Colonic mucosa (tissue), 4 donors: Measurements from ENCODE around the gene GRAMD2B. TPM values are rescaled to one million over a fixed set of nuclear protein-coding genes. Genes with fewer than 3 reads are reported as not detected.

ENCODE experiments used
- DNase-seq: peaks from one replicate; pipeline ENCODE4 v3.0.0-alpha.2; 2020
- H3K27ac ChIP-seq: fragments of 200-600 bp; one replicate; pipeline ENCODE4 v1.8.0; 2021
- H3K27me3 ChIP-seq: fragments of 200-600 bp; one replicate; pipeline ENCODE4 v1.8.0; 2021
- H3K36me3 ChIP-seq: fragments of 200-600 bp; one replicate; pipeline ENCODE4 v1.8.0; 2021
- H3K4me1 ChIP-seq: fragments of 200-600 bp; one replicate; pipeline ENCODE4 v1.8.0; 2021; ENCODE audit warnings: mild to moderate bottlenecking
- H3K4me3 ChIP-seq: fragments of 200-600 bp; one replicate; pipeline ENCODE4 v1.8.0; 2021
- H3K9ac ChIP-seq, 2 donors: one replicate each; pipeline ENCODE4 v1.7.0; 2013; ENCODE audit warnings: control low read depth in 2 of 2, low read depth in 2 of 2, low read length in 2 of 2
- H3K9me3 ChIP-seq: fragments of 200-600 bp; one replicate; pipeline ENCODE4 v1.8.0; 2021
- intact Hi-C: fragments of 100-400 bp; cut with DNase I; formaldehyde crosslinking; loops from one replicate; pipeline ENCODE4 v1.14.1; 2022
- total RNA-seq, 2 donors: library from RNA; stranded (reverse); fragmentation: NEBNext Ultra II Directional in 1 of 2; extraction: Animal tissue kit (Norgen Biotek cat#: 25700) in 1 of 2; gene quantifications; one replicate each; pipeline ENCODE4 v1.2.1, GENCODE V29; 2021
- TF ChIP-seq, protein P1 (sequence below): fragments of 200-600 bp; IDR thresholded peaks from one replicate; pipeline ENCODE4 v1.8.0; 2022; ENCODE audit warnings: antibody characterized with exemption, mild to moderate bottlenecking
- donor health status: healthy.
- donor health status: DM: no; HTN: no; CAD: no.
- donor health status: DM: no; HTN: no; CAD: no.

GRAMD2B gene
- total RNA-seq, 2 donors from 2014 or later: 30.9 to 60.4 TPM

DNA sequence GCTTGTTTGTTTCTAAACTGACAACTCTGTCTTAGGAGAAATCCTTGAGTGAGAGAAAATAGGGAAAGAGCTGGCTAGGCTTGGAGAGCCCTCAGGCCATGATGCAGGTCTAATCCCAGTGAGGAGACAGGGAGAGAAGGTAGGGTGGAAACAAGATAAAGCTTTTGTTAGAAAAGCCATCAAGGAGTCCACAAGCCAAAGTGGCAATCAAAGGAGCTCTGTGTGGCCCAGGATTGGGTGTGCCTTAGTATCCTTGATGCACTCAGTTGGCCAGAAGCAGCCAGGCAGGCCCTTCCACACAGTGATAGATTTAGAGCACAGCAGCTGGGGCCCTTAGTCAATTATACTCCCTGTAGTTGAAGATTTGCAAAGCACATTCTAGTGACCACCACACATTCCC lies 97.9 kb downstream of the GRAMD2B start:
- Histone ChIP-seq H3K4me1 (peaks cover 7% of the 10 kb centered on the region), H3K27me3 (no peaks in the 10 kb centered on the region), H3K27ac (no peak overlapping the region), H3K9ac (no peak overlapping the region), H3K4me3 (no peak overlapping the region), H3K36me3 (no peaks in the 10 kb centered on the region), H3K9me3 (no peaks in the 10 kb centered on the region)
- TF ChIP-seq, protein P1, sequence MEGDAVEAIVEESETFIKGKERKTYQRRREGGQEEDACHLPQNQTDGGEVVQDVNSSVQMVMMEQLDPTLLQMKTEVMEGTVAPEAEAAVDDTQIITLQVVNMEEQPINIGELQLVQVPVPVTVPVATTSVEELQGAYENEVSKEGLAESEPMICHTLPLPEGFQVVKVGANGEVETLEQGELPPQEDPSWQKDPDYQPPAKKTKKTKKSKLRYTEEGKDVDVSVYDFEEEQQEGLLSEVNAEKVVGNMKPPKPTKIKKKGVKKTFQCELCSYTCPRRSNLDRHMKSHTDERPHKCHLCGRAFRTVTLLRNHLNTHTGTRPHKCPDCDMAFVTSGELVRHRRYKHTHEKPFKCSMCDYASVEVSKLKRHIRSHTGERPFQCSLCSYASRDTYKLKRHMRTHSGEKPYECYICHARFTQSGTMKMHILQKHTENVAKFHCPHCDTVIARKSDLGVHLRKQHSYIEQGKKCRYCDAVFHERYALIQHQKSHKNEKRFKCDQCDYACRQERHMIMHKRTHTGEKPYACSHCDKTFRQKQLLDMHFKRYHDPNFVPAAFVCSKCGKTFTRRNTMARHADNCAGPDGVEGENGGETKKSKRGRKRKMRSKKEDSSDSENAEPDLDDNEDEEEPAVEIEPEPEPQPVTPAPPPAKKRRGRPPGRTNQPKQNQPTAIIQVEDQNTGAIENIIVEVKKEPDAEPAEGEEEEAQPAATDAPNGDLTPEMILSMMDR: no peak
- intact Hi-C loops: no loop called here
- DNase-seq: peak; percentile 22

- peaks cover 7% of the 10 kb centered on the region for H3K4me1 ChIP-seq
- no peak overlapping the region for H3K27ac ChIP-seq
- intact Hi-C loops: no loop called here
Observed at GRCh38 chr5:126523818-126524510, 100.8 kb downstream of the GRAMD2B start.

GRCh38 chr5:126525630-126526245 lies 102.5 kb downstream of the GRAMD2B start:
- H3K27me3 ChIP-seq: no peaks in the 10 kb centered on the region
- peak overlapping the region; percentile 34 for H3K27ac ChIP-seq
- H3K4me1 ChIP-seq: no peaks in the 10 kb centered on the region
- H3K9ac ChIP-seq: no peak overlapping the region
- no peak overlapping the region for H3K4me3 ChIP-seq
- TF ChIP-seq, protein P1: no peak
- no peaks in the 10 kb centered on the region for H3K9me3 ChIP-seq
- DNase-seq: peak; percentile 89
- H3K36me3 ChIP-seq: no peaks in the 10 kb centered on the region
- intact Hi-C loops: no loop called here

More at GRCh38 chr5:126523818-126524510, 100.8 kb downstream of the GRAMD2B start:
- Histone ChIP-seq H3K9ac (no peak overlapping the region), H3K27me3 (no peaks in the 10 kb centered on the region), H3K36me3 (no peaks in the 10 kb centered on the region), H3K9me3 (no peaks in the 10 kb centered on the region), H3K4me3 (no peak overlapping the region)
- peak; percentile 13 for DNase-seq
- TF ChIP-seq, protein P1: no peak

DNA sequence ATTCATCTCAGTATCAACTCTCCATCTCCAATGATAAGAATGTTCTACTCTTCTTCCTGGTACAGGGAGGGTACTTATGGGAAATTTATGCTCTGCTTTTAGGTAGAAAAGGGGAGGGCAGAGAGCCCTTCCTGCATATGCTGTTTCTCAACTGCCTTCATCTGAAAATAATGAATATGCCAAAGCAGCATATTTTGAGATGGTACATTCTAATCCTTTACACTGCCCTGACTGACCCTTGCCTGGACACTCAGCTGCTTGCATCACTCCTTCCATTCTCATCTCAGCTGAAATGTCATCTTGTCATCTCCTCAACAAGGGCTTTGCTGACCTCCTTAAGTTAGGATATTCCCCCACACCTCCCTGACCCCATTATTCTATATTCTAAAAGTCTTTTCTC lies 103.3 kb downstream of the GRAMD2B start:
- H3K9me3 ChIP-seq: no peaks in the 10 kb centered on the region
- TF ChIP-seq, protein P1: no peak
- H3K27me3 ChIP-seq: no peaks in the 10 kb centered on the region
- intact Hi-C loops: no loop called here
- H3K27ac ChIP-seq: no peak overlapping the region
- no peak for DNase-seq
- H3K36me3 ChIP-seq: no peaks in the 10 kb centered on the region
- no peak overlapping the region for H3K9ac ChIP-seq
- no peak overlapping the region for H3K4me3 ChIP-seq
- no peaks in the 10 kb centered on the region for H3K4me1 ChIP-seq

DNA sequence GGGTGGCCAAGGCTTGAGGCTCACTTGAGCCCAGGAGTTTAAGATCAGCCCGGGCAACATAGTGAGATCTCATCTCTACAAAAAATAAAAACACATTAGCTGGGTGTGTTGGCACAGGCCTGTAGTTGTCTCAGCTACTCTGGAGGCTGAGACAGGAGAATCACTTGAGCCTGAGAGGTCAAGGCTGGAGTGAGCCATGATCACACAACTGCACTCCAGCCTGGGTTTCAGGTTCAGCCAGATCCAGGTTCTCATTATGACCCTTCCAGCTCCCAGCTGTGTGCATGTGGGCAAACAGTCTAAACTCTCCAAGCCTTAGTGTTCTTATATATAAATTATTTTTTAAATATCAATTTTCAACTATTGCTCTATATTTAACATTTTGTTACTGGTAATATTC lies 103.9 kb downstream of the GRAMD2B start:
- intact Hi-C loops: no loop called here
- no peak overlapping the region for H3K9ac ChIP-seq
- H3K36me3 ChIP-seq: no peaks in the 10 kb centered on the region
- H3K9me3 ChIP-seq: no peaks in the 10 kb centered on the region
- no peak for DNase-seq
- H3K27me3 ChIP-seq: no peaks in the 10 kb centered on the region
- no peaks in the 10 kb centered on the region for H3K4me1 ChIP-seq
- TF ChIP-seq, protein P1: no peak
- H3K27ac ChIP-seq: no peak overlapping the region
- H3K4me3 ChIP-seq: no peak overlapping the region
